OCI-LY3 (cell line): ENCODE results near the gene NFIC.
"Not testable (repeated sequence)": the region's sequence is repeated elsewhere in the genome, so short reads cannot be mapped to it uniquely, and the experiment has no call there.

ENCODE experiments used
- CTCF ChIP-seq: fragments of 200-600, 300-600 bp; sonication (generic); IDR thresholded peaks from 2 replicates; pipeline ENCODE4 v1.5.1; 2014; ENCODE audit warnings: antibody characterized with exemption, low read length, low read depth
- EZH2phosphoT487 ChIP-seq: fragments of 200-600 bp; shearing (Covaris generic); IDR thresholded peaks from 2 replicates; pipeline ENCODE4 v1.6.1; 2018; ENCODE audit warnings: antibody characterized with exemption, mixed run types, low read depth

- not testable (repeated sequence) for TF ChIP-seq CTCF, EZH2phosphoT487
Measured at GRCh38 chr19:3342962-3343361, 23.4 kb upstream of the NFIC start.
